Kidney (tissue), 14 donors: ENCODE data around the gene ARHGEF17. TPM values are rescaled to one million over a fixed set of nuclear protein-coding genes. Genes with fewer than 3 reads are reported as not detected.

ENCODE experiments used
- DNase-seq, 5 donors: peaks; one replicate each; pipeline ENCODE4 v3.0.0-alpha.2; 2013 to 2020
- FAIRE-seq: peaks from 2 replicates; lab custom pipeline; 2012; peaks lifted over from hg19 to GRCh38; lab: Jason Lieb, UNC
- H3K27ac ChIP-seq, 2 donors: one replicate each; pipeline ENCODE4 v1.7.0; 2013; ENCODE audit warnings: low read depth in 2 of 2, low read length in 2 of 2, inconsistent platforms in 1 of 2
- H3K27me3 ChIP-seq: one replicate; pipeline ENCODE4 v1.7.1; 2013; ENCODE audit warnings: low read length, inconsistent platforms; ENCODE audit not compliant: control insufficient read depth, insufficient read depth
- H3K36me3 ChIP-seq, 3 donors: one replicate each; pipeline versions ENCODE4 v1.7.0 to v1.7.1; 2013; ENCODE audit warnings: low read length in 3 of 3, control low read depth in 1 of 3, inconsistent platforms in 1 of 3; ENCODE audit not compliant: insufficient read depth in 3 of 3, control insufficient read depth in 2 of 3
- H3K4me1 ChIP-seq, 3 donors: one replicate each; pipeline versions ENCODE4 v1.7.0 to v1.7.1; 2013; ENCODE audit warnings: low read length in 3 of 3, inconsistent platforms in 1 of 3, low read depth in 1 of 3; ENCODE audit not compliant: control insufficient read depth in 2 of 3, insufficient read depth in 2 of 3
- H3K4me3 ChIP-seq, 3 donors: one replicate each; pipeline versions ENCODE4 v1.7.0 to v1.8.1; 2013; ENCODE audit warnings: low read length in 3 of 3, control low read depth in 1 of 3, inconsistent platforms in 1 of 3
- H3K9ac ChIP-seq, 3 donors: one replicate each; pipeline versions ENCODE4 v1.7.0 to v1.7.1; 2013; ENCODE audit warnings: low read length in 3 of 3, control low read depth in 1 of 3, inconsistent platforms in 1 of 3
- H3K9me3 ChIP-seq, 3 donors: one replicate each; pipeline versions ENCODE4 v1.7.0 to v1.7.1; 2013; ENCODE audit warnings: low read length in 3 of 3, control low read depth in 1 of 3, inconsistent platforms in 1 of 3; ENCODE audit not compliant: control insufficient read depth in 2 of 3, insufficient read depth in 1 of 3
- CTCF ChIP-seq: IDR thresholded peaks from 3 replicates; pipeline ENCODE4 v1.5.1; 2012; ENCODE audit warnings: mild to moderate bottlenecking, moderate library complexity, borderline replicate concordance; ENCODE audit not compliant: insufficient read depth; ENCODE audit errors: extremely low read depth
- intact Hi-C: fragments of 100-400 bp; cut with DNase I; formaldehyde crosslinking; loops from one replicate; pipeline ENCODE4 v1.11.1; 2022
- polyA plus RNA-seq: library from polyadenylated mRNA; stranded (reverse); fragments of 350-450 nt; fragmentation: Illumina TruSeq; extraction: RNeasy Lipid Tissue Mini Kit (QIAGEN cat#74804); gene quantifications from one replicate; pipeline ENCODE4 v1.2.3, GENCODE V29; 2014; ENCODE audit warnings: low read depth, low replicate concordance; ENCODE audit not compliant: insufficient read depth
- total RNA-seq: library from RNA; stranded (reverse); fragmentation: NEBNext Ultra II Directional; extraction: Animal tissue kit (Norgen Biotek cat#: 25700); gene quantifications from one replicate; pipeline ENCODE4 v1.2.1, GENCODE V29; 2021
- donor health status: control.
- donor health status: control.
- donor health status: control.
- donor health status: control.
- donor health status: control.
- donor health status: DM: yes; HTN: yes; CAD: no.
- donor health status: Normal renal cell carcinoma (clear cell type).

The ARHGEF17 gene
- total and polyA plus RNA-seq, 2 donors from 2014 or later, result 36.6 to 68.2 TPM

- no peak overlapping the region for H3K4me3 ChIP-seq
- intact Hi-C loops, result no loop called here
- H3K36me3 ChIP-seq, result no peaks in the 10 kb centered on the region
- DNase-seq (no peak), FAIRE-seq (no peak)
- no peaks in the 10 kb centered on the region for H3K9me3 ChIP-seq
- H3K27ac ChIP-seq, result no peak overlapping the region
- H3K4me1 ChIP-seq, result peaks cover 0 to 10% (median 0%) of the 10 kb centered on the region in 3 donors
- H3K9ac ChIP-seq, result no peak overlapping the region
- no peaks in the 10 kb centered on the region for H3K27me3 ChIP-seq
- TF ChIP-seq CTCF, result no peak
Measured at GRCh38 chr11:73374151-73374550, 66.1 kb downstream of the ARHGEF17 start.

GRCh38 chr11:73375830-73376159 is 67.7 kb downstream of the ARHGEF17 start:
- Histone ChIP-seq H3K4me1 (peaks cover 0 to 10% (median 0%) of the 10 kb centered on the region in 3 donors), H3K9me3 (no peaks in the 10 kb centered on the region), H3K27me3 (no peaks in the 10 kb centered on the region), H3K27ac (peak overlapping the region; percentile 71 to 76), H3K9ac (peak overlapping the region in 1 of 3 donors; percentile 75), H3K4me3 (peak overlapping the region in 1 of 3 donors; percentile 30), H3K36me3 (no peaks in the 10 kb centered on the region)
- intact Hi-C loops, result no loop called here
- DNase-seq (no peak), FAIRE-seq (no peak)
- TF ChIP-seq CTCF, result no peak

- DNase-seq, result peak; percentile 93 to 96 (median 95)
- FAIRE-seq, result no peak
- Histone ChIP-seq H3K36me3 (no peaks in the 10 kb centered on the region), H3K9me3 (no peaks in the 10 kb centered on the region), H3K4me1 (peaks cover 0 to 10% (median 0%) of the 10 kb centered on the region in 3 donors), H3K4me3 (peak within 1 kb of the TSS; percentile 52 to 65 (median 59)), H3K27me3 (no peaks in the 10 kb centered on the region), H3K27ac (peak within 1 kb of the TSS; percentile 71 to 78), H3K9ac (peak within 1 kb of the TSS; percentile 23 to 75 (median 63))
- peak; percentile 84 for TF ChIP-seq CTCF
- intact Hi-C loops, result no loop called here
Measured at GRCh38 chr11:73376160-73376802, 68.2 kb downstream of the ARHGEF17 start, which contains the start of gene RELT. Gene RELT (plus strand): TSS chr11:73376399. CDS start chr11:73389137, 12,738 bp downstream.
